ENCODE results near the gene TFDP1.

DNA sequence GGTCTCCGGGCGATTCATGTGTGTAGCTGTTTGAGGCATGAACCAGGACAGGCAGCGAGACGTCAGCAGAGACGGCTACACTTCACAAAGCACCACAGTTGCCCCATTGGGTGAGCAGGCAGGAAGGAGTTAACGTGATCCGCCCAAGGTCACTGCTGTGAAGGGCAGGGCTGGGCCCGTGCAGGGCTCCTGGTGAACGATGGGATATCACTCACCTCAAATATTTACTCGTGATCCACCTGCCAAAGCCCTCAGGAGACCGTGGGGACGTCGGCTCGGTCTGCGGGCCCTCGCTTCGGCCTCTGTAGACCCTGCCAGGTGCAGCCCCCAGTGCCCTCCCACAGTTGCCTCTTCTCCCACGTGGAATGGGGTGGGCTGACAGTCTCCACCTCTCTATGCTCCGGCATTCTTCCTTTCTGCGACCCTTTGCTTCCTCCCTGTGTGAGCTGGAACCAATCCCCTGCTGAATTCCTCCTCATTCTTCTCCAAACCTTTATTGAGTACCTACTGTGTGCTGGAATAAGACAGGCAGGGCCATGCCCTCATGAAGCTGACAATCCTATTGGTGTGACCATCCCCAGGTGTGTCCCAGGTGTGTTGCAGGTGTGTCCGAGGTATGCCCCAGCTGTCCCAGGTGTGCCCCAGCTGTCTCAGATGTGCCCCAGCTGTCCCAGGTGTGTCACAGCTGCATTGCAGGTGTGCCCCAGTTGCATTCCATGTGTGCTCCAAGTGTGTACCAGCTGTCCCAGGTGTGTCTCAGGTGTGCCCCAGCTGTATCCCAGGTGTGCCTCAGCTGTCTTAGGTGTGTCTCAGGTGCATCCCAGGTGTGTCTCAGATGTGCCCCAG, 80.4 kb downstream of the TFDP1 start:
- TF ChIP-seq POLR2A (IDR thresholded peaks at IDR 0.05) (no peak), EP300 (IDR thresholded peaks at IDR 0.05) (no peak)
- TF ChIP-seq, protein P1, sequence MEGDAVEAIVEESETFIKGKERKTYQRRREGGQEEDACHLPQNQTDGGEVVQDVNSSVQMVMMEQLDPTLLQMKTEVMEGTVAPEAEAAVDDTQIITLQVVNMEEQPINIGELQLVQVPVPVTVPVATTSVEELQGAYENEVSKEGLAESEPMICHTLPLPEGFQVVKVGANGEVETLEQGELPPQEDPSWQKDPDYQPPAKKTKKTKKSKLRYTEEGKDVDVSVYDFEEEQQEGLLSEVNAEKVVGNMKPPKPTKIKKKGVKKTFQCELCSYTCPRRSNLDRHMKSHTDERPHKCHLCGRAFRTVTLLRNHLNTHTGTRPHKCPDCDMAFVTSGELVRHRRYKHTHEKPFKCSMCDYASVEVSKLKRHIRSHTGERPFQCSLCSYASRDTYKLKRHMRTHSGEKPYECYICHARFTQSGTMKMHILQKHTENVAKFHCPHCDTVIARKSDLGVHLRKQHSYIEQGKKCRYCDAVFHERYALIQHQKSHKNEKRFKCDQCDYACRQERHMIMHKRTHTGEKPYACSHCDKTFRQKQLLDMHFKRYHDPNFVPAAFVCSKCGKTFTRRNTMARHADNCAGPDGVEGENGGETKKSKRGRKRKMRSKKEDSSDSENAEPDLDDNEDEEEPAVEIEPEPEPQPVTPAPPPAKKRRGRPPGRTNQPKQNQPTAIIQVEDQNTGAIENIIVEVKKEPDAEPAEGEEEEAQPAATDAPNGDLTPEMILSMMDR (IDR thresholded peaks at IDR 0.05): no peak
